GM23338 (cell line): ENCODE results near the gene ZNF222.

Experiments
- CREB1 ChIP-seq: fragments of 250-450 bp; sonication (Bioruptor Pico); IDR thresholded peaks from 2 replicates; pipeline ENCODE4 v1.5.0; 2020; ENCODE audit warnings: low read depth, mild to moderate bottlenecking, moderate library complexity
- EZH2 ChIP-seq: fragments of 200-600 bp; sonication (generic); IDR thresholded peaks from one replicate; pipeline ENCODE4 v1.8.0; 2017; ENCODE audit warnings: antibody characterized with exemption, mild to moderate bottlenecking, low read depth; ENCODE audit not compliant: unreplicated experiment
- EZH2phosphoT487 ChIP-seq: fragments of 200-600 bp; sonication (generic); IDR thresholded peaks from one replicate; pipeline ENCODE4 v1.8.1; 2018; ENCODE audit warnings: antibody characterized with exemption; ENCODE audit not compliant: unreplicated experiment
- JUNB ChIP-seq: IDR thresholded peaks from one replicate; pipeline ENCODE4 v1.6.1; 2016; ENCODE audit warnings: antibody characterized with exemption; ENCODE audit not compliant: unreplicated experiment
- NANOG ChIP-seq: IDR thresholded peaks from 2 replicates; pipeline ENCODE4 v1.6.1; 2016; ENCODE audit warnings: antibody characterized with exemption, borderline replicate concordance
- POLR2AphosphoS5 ChIP-seq: IDR thresholded peaks from 2 replicates; pipeline ENCODE4 v1.6.1; 2016; ENCODE audit warnings: antibody characterized with exemption, low read depth
- ZNF114 ChIP-seq: fragments of 250-450 bp; sonication (Bioruptor Pico); IDR thresholded peaks from 2 replicates; pipeline ENCODE4 v1.5.0; 2020; ENCODE audit warnings: mild to moderate bottlenecking, moderate library complexity
- ZNF331 ChIP-seq: fragments of 250-450 bp; sonication (Bioruptor Pico); IDR thresholded peaks from 2 replicates; pipeline ENCODE4 v1.5.0; 2020; ENCODE audit warnings: low read depth, mild to moderate bottlenecking, moderate library complexity
- TF ChIP-seq, protein P1 (sequence below), 2 experiments: fragments of 200-600 bp in 1 of 2; sonication (generic) in 1 of 2; conservative IDR thresholded peaks; 2 replicates each; pipeline versions ENCODE4 v1.5.1 to v1.6.1; 2016 to 2017; ENCODE audit warnings: antibody characterized with exemption in 2 of 2, low read depth in 2 of 2, mild to moderate bottlenecking in 2 of 2, moderate library complexity in 1 of 2
- TF ChIP-seq, protein P2 (sequence below): IDR thresholded peaks from one replicate; pipeline ENCODE4 v1.6.1; 2018; ENCODE audit warnings: antibody characterized with exemption; ENCODE audit not compliant: unreplicated experiment
- TF ChIP-seq, protein P3 (sequence below): IDR thresholded peaks from 2 replicates; pipeline ENCODE4 v1.6.1; 2016; ENCODE audit warnings: antibody characterized with exemption

DNA sequence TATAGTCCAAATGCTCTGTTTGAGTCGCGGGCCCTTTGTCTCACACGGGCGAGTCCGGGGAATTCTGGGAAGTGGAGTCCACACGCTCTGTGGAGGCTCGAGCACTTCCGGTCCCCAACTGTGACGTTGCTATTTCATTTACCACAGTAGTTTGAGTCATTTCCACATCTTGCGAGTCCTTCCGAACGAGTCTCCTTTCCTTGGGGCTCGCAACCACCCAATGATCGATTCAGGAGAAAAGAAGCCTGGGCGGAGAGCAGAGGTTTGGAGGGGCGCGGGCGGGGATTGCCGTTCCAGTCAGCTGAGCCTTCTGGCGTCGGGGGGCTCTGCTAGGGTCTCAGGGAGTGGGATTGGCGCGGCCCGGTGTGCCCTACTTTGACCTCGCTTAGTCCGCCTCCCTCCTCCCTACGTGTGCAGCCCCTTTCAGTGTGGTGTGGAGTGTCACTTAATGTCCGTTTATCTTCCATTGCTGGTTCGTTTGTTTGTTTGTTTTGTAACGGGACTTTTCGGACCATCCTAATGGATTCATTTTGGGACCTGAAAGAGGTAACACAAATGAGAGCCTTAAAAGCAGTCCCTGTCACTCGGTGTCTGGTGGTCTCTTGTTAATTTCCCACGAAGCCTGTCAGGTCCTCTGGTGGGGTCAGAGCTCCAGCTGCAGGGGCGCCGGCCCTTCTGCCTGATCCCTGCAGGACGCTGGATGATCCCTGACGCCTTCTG is at the start of gene ZNF222:
- TF ChIP-seq POLR2AphosphoS5 = peak; percentile 73; the same call in 1 of the 2 replicates
- TF ChIP-seq EZH2 = no peak
- TF ChIP-seq, protein P1, sequence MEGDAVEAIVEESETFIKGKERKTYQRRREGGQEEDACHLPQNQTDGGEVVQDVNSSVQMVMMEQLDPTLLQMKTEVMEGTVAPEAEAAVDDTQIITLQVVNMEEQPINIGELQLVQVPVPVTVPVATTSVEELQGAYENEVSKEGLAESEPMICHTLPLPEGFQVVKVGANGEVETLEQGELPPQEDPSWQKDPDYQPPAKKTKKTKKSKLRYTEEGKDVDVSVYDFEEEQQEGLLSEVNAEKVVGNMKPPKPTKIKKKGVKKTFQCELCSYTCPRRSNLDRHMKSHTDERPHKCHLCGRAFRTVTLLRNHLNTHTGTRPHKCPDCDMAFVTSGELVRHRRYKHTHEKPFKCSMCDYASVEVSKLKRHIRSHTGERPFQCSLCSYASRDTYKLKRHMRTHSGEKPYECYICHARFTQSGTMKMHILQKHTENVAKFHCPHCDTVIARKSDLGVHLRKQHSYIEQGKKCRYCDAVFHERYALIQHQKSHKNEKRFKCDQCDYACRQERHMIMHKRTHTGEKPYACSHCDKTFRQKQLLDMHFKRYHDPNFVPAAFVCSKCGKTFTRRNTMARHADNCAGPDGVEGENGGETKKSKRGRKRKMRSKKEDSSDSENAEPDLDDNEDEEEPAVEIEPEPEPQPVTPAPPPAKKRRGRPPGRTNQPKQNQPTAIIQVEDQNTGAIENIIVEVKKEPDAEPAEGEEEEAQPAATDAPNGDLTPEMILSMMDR (conservative IDR thresholded peaks at IDR 0.05; ENCODE audit: low read depth in 2 of 2) = no peak
- no peak for TF ChIP-seq EZH2phosphoT487
- TF ChIP-seq, protein P2, sequence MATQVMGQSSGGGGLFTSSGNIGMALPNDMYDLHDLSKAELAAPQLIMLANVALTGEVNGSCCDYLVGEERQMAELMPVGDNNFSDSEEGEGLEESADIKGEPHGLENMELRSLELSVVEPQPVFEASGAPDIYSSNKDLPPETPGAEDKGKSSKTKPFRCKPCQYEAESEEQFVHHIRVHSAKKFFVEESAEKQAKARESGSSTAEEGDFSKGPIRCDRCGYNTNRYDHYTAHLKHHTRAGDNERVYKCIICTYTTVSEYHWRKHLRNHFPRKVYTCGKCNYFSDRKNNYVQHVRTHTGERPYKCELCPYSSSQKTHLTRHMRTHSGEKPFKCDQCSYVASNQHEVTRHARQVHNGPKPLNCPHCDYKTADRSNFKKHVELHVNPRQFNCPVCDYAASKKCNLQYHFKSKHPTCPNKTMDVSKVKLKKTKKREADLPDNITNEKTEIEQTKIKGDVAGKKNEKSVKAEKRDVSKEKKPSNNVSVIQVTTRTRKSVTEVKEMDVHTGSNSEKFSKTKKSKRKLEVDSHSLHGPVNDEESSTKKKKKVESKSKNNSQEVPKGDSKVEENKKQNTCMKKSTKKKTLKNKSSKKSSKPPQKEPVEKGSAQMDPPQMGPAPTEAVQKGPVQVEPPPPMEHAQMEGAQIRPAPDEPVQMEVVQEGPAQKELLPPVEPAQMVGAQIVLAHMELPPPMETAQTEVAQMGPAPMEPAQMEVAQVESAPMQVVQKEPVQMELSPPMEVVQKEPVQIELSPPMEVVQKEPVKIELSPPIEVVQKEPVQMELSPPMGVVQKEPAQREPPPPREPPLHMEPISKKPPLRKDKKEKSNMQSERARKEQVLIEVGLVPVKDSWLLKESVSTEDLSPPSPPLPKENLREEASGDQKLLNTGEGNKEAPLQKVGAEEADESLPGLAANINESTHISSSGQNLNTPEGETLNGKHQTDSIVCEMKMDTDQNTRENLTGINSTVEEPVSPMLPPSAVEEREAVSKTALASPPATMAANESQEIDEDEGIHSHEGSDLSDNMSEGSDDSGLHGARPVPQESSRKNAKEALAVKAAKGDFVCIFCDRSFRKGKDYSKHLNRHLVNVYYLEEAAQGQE = no peak
- TF ChIP-seq JUNB = no peak
- TF ChIP-seq, protein P3, sequence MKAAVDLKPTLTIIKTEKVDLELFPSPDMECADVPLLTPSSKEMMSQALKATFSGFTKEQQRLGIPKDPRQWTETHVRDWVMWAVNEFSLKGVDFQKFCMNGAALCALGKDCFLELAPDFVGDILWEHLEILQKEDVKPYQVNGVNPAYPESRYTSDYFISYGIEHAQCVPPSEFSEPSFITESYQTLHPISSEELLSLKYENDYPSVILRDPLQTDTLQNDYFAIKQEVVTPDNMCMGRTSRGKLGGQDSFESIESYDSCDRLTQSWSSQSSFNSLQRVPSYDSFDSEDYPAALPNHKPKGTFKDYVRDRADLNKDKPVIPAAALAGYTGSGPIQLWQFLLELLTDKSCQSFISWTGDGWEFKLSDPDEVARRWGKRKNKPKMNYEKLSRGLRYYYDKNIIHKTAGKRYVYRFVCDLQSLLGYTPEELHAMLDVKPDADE = peak; percentile 89
- TF ChIP-seq ZNF114 = no peak
- TF ChIP-seq CREB1 (CRISPR knock-in tag) = peak; percentile 85
- no peak for TF ChIP-seq NANOG
- no peak for TF ChIP-seq ZNF331 (CRISPR knock-in tag)
